ENCODE results near the gene FGF2.
"Not testable (repeated sequence)": the region's sequence is repeated elsewhere in the genome, so short reads cannot be mapped to it uniquely, and the experiment has no call there.

Gene FGF2

GRCh38 chr4:122810669-122811068, 16.0 kb upstream of the FGF2 start:
- Histone ChIP-seq H3K4me3 (no peak overlapping the region), H3K27ac (no peak overlapping the region)

DNA sequence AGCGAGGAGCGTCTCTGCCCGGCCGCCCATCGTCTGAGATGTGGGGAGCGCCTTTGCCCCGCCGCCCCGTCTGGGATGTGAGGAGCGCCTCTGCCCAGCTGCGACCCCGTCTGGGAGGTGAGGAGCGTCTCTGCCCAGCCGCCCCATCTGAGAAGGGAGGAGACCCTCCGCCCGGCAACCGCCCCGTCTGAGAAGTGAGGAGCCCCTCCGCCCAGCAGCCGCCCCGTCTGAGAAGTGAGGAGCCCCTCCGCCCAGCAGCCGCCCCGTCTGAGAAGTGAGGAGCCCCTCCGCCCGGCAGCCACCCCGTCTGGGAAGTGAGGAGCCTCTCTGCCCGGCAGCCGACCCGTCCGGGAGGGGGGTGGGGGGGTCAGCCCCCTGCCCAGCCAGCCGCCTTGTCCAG, 14.8 kb upstream of the FGF2 start:
- H3K4me3 ChIP-seq, H3K27ac ChIP-seq: not testable (repeated sequence)

- H3K27ac ChIP-seq, H3K4me3 ChIP-seq: not testable (repeated sequence)
Measured at GRCh38 chr4:122812823-122813222, 13.8 kb upstream of the FGF2 start.

GRCh38 chr4:122814426-122814825, 12.2 kb upstream of the FGF2 start:
- no peak overlapping the region for H3K27ac ChIP-seq
- H3K4me3 ChIP-seq, result no peak overlapping the region

DNA sequence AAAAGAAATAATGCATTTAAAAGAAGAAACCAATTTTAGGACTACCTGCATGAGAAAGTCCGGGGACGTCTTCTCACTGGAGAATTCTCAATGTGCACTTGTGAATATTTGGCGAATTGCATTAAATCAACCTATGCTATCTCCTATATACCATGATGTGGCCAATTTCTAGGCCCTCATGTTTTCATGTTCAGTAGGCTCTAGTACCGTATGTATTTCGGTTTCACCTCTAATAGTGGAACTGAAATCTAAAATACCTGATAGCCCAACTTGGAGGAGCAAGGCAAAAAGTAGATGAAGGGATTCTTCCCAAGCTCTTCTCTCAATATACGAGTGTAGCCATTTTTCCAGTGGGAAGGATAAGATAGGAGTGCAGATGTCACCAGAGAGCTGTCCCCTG, 11.4 kb upstream of the FGF2 start:
- Histone ChIP-seq H3K27ac (no peak overlapping the region), H3K4me3 (no peak overlapping the region)

GRCh38 chr4:122816476-122816875, 10.2 kb upstream of the FGF2 start:
- no peak overlapping the region for H3K27ac ChIP-seq
- no peak overlapping the region for H3K4me3 ChIP-seq

DNA sequence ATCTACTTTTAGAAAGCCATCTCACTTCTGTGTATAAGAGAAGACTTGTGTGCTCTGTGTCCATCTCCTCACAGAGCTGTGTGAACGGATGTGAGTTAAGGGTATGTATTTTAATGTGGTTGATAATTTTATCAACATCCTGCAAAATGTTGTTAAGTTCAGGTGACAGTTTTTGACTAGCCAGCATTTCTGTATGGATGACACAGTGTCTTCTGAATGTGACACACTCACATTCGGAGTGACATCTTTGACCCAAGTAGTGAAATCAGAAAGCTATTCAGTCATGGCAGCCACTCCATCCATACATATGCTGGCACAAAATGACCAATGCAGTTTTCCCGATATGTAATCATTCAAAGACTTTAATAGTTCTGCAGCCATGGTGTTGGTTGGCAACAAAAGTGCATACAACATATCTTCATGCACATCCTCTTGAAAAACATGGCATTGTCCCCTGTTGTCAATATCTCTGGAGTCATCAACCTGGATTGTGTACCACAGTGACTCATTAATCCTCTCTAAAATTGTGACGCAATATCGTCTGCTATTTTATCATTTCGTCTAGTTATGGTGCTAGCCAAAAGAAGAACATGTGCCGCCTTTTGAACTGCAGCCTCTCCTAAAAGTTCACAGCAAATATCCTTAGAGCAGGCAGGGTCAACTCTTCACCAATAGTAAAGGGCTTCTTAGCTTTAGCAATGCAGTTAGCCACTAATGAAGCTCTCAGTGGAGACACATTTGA, 6.8 kb upstream of the FGF2 start:
- Histone ChIP-seq H3K4me3 (no peak overlapping the region), H3K27ac (no peak overlapping the region)

- Histone ChIP-seq H3K27ac (no peak overlapping the region), H3K4me3 (no peak overlapping the region)
Measured at GRCh38 chr4:122821092-122821491, 5.5 kb upstream of the FGF2 start.

GRCh38 chr4:122822466-122822865, 4.2 kb upstream of the FGF2 start:
- Histone ChIP-seq H3K27ac (no peak overlapping the region), H3K4me3 (no peak overlapping the region)

GRCh38 chr4:122823476-122823875, 3.2 kb upstream of the FGF2 start:
- H3K4me3 ChIP-seq, result no peak overlapping the region

DNA sequence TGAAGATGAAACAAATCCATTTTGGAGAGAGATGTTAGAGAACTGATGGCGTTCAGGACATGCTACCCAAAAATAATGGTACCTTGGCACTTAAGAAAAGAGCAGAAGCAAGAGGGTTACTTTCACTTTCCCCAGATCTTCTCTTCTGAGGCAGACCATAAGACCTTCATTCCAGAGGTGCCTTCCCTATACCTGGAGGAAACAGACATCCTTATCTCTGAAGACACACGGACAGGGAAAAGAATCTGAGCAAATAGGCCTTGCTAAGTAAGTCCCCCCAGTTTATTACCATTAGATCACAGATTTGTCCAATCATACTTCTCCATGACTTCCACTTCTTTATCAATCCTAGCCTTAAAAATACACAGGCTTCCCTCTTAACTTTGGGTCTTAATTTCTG, 2.0 kb upstream of the FGF2 start:
- H3K27ac ChIP-seq, result no peak overlapping the region
- H3K4me3 ChIP-seq, result no peak overlapping the region

More at GRCh38 chr4:122823476-122823875, 3.2 kb upstream of the FGF2 start:
- H3K27ac ChIP-seq, result no peak overlapping the region

GRCh38 chr4:122826079-122826527, 528 bp upstream of the FGF2 start:
- peak overlapping the region in 15 of 21 experiments; percentile 1 to 85 (median 72) for H3K27ac ChIP-seq
- H3K4me3 ChIP-seq, result peak overlapping the region; percentile 38 to 65 (median 58)

DNA sequence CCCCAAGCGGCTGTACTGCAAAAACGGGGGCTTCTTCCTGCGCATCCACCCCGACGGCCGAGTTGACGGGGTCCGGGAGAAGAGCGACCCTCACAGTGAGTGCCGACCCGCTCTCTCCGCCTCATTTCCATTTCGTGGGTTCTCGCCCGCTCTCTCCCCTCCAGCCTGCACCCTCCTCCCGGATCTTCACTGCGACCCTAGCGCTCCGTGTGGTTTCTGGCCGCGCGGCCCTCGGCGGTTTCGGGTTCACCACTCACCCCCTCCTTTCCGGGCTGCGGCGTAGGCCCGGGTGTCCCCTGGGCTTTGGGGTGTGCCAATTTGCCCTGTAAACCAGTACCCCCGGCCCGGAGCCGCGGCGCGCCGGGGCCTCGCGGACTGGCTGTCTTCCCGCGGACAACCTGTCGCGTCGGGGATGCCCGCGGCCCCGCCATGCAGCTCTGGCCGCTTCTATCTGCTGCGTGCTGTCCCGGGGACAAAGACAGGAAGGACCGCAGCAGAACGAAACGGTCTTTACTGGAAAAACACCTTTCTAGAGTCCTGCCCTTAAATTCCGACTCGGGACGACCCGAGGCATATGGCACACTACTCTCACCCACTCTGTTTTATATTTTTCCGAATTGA, 737 bp downstream of the FGF2 start:
- Histone ChIP-seq H3K4me3 (peak overlapping the region; percentile 38 to 65 (median 58)), H3K27ac (peak overlapping the region in 18 of 21 experiments; percentile 2 to 85 (median 64))

DNA sequence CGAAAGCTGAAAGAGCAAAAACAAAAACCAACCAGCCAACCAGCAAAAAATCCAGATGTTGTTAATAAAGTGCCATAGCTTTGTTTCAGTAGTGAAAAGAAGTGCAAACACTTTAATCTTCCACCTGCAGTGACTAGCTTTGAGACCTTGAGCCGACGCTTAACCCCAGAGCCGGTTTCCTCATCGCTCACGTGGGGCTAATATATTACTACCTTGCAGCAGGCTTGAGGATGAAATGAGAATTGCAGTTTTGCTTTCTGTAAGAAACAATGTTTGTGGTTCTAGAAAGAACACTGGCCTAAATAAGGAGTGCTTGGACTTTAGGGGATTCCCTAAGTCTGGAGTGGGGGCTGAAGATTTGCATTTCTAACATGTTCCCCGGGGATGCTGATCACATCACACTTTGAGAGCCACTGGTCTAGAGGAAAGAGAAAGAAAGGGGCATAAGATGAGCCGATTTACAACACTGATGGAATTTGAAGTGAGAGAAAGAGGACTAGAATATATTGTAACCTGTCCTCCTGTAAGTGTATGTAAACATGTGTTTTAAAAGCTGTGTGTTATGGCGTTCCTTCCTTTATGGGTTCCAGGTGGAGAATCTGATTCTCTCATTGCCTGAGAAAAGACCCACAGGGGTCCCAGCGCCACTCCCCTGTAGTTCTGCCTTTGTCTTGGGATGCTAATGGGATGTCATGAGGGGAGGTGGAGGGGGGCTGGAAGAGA, 1.4 kb downstream of the FGF2 start:
- peak overlapping the region; percentile 38 to 65 (median 58) for H3K4me3 ChIP-seq
- peak overlapping the region in 13 of 21 experiments; percentile 7 to 85 (median 73) for H3K27ac ChIP-seq

DNA sequence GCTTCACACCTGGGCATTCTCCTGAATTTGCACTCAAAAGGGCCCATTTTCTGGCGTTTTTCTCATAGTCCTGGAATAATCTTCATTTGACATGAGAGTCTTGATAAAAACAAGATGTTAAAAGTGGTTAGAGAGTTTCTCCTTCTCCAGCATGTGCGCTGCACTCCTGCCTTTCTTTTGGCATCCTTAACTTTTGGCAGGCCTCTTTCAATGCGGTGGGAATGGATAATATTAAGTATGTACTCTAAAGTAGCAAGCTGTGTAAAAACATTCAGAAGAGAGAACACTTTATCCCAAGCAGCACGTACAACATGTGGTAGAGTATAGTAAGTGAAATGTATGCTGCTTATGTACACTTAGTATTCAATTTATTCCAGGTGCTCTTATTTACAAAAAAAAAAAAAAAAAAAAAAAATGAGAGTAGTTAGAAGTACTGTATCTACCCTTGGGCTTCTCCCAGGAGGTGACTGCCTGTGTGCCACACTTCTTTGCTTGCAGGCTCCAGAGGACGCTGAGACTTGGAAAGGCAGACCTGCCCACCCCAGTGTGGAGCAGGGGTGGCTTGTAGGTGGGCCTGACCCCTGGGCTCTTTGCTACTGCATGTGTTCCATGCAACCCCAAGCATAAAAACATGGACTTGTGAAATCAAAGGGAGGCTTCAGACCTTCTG, 3.9 kb downstream of the FGF2 start:
- Histone ChIP-seq H3K27ac (no peak overlapping the region), H3K4me3 (no peak overlapping the region)

DNA sequence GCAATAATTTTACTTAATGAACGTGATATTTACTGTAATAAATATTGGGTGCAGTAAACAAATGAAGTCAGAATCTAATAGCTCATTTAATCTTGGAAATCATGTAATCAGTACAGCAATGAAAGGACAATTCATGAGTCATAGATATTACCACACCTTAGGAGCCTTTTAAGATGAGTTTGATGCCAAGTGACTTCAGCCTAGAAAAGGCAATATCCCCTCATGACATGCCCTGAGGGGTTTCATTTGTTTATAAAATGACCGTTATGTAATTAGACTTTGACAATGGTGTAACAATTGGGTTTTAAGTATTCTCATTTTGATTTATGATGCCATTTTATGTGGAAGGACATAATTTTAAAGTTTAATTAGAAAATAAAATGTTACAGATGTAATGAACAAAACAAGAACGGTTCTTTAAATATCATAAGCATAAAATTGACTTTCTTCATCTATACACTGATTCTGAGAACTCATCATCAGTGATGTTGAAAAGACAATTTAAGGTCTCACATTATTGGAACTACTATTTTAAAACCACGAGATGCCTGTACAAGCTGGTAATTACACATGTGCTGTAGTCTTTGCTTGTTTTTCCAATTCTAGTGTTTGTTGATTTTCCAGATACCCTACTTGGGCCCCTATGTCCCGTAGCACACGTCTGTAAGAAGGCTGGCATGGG, 5.0 kb downstream of the FGF2 start:
- H3K4me3 ChIP-seq, result no peak overlapping the region
- no peak overlapping the region for H3K27ac ChIP-seq

DNA sequence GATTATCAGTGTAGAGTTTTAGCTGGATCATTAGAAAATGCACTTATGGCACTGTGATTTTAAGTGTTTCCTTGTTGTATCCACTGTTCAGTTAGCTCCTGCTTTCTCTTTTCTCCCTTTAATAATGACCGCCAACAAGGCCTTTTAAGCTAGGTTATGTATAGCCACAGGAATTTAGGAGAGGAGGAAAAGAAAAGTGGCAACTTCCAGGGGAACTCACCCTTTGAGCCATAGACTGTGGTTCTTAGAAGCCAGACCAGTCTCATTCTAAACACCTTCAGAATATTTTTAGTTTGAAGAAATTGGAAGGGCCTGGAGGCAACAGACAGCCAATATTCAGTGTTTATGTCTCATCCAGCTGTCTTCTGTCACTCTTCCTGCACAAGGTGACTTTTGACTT, 6.1 kb downstream of the FGF2 start:
- Histone ChIP-seq H3K4me3 (no peak overlapping the region), H3K27ac (no peak overlapping the region)

- Histone ChIP-seq H3K4me3 (no peak overlapping the region), H3K27ac (no peak overlapping the region)
Measured at GRCh38 chr4:122833999-122834398, 7.4 kb downstream of the FGF2 start.

- no peak overlapping the region for H3K4me3 ChIP-seq
- no peak overlapping the region for H3K27ac ChIP-seq
Measured at GRCh38 chr4:122836941-122837340, 10.3 kb downstream of the FGF2 start.

DNA sequence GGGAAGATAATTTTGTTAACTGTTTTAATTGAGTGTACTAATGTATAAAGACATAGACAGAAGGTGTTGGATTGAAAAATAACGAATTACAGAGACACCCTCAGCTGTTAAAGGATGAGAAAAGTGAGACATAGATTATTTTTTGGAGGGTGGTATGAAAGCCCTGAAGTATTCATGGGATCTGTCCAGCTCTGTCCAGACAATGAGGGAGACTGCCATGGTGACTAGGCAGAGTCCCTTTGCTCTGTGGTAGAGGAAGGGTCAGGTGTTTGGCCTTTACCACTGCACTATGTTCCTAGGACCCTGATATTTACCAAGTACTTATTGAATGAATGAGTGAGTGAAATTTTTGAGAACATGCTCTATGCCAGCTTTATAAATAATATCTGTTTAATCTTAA, 11.4 kb downstream of the FGF2 start:
- Histone ChIP-seq H3K27ac (no peak overlapping the region), H3K4me3 (no peak overlapping the region)

All from skin epidermis (tissue), 12 donors.